HEK293T (cell line): Measurements from ENCODE around the gene PDXK.

ENCODE experiments used
- CTCF ChIA-PET: fragments of 350-600 bp; formaldehyde crosslinking; extraction: SDS; loops from one replicate; lab custom pipeline; 2021; ENCODE audit warnings: antibody characterized with exemption, inconsistent platforms; lab: Yijun Ruan, JAX
- POLR2A ChIA-PET: fragments of 350-600 bp; formaldehyde crosslinking; extraction: SDS; loops from one replicate; lab custom pipeline; 2020; ENCODE audit warnings: antibody characterized with exemption, inconsistent platforms; lab: Yijun Ruan, JAX
- DNase-seq: peaks from one replicate; pipeline ENCODE4 v3.0.0; 2012; ENCODE audit warnings: mixed read lengths; ENCODE audit errors: extremely low spot score
- ARNT ChIP-seq: fragments of 450-650 bp; IDR thresholded peaks from 2 replicates; pipeline ENCODE4 v1.6.1; 2017; ENCODE audit warnings: mild to moderate bottlenecking
- BHLHE40 ChIP-seq: fragments of 450-650 bp; IDR thresholded peaks from 2 replicates; pipeline ENCODE4 v1.6.1; 2016; ENCODE audit warnings: mild to moderate bottlenecking, moderate library complexity, borderline replicate concordance
- CTBP1 ChIP-seq: fragments of 450-650 bp; IDR thresholded peaks from 2 replicates; pipeline ENCODE4 v1.6.1; 2016; ENCODE audit warnings: borderline replicate concordance
- ELF4 ChIP-seq: fragments of 450-650 bp; IDR thresholded peaks from 2 replicates; pipeline ENCODE4 v1.6.1; 2017; ENCODE audit warnings: antibody characterized with exemption
- FOXA1 ChIP-seq: fragments of 450-650 bp; IDR thresholded peaks from 2 replicates; pipeline ENCODE4 v1.6.1; 2016; ENCODE audit warnings: mild to moderate bottlenecking
- FOXK2 ChIP-seq: fragments of 450-650 bp; IDR thresholded peaks from 2 replicates; pipeline ENCODE4 v1.6.1; 2016; ENCODE audit warnings: mild to moderate bottlenecking
- FOXM1 ChIP-seq: fragments of 450-650 bp; IDR thresholded peaks from 2 replicates; pipeline ENCODE4 v1.6.1; 2017; ENCODE audit warnings: mild to moderate bottlenecking, borderline replicate concordance
- HDGF ChIP-seq: fragments of 450-650 bp; IDR thresholded peaks from 2 replicates; pipeline ENCODE4 v1.6.1; 2017; ENCODE audit warnings: antibody characterized with exemption, borderline replicate concordance
- L3MBTL2 ChIP-seq: fragments of 450-650 bp; conservative IDR thresholded peaks from 2 replicates; pipeline ENCODE4 v1.6.1; 2016; ENCODE audit warnings: mild to moderate bottlenecking
- LEF1 ChIP-seq: fragments of 450-650 bp; IDR thresholded peaks from 2 replicates; pipeline ENCODE4 v1.6.1; 2017; ENCODE audit warnings: mild to moderate bottlenecking, borderline replicate concordance
- NFRKB ChIP-seq: fragments of 450-650 bp; IDR thresholded peaks from 2 replicates; pipeline ENCODE4 v1.6.1; 2016; ENCODE audit warnings: mild to moderate bottlenecking, moderate library complexity
- SP1 ChIP-seq: fragments of 450-650 bp; IDR thresholded peaks from 2 replicates; pipeline ENCODE4 v1.6.1; 2017
- SUZ12 ChIP-seq: fragments of 450-650 bp; IDR thresholded peaks from 2 replicates; pipeline ENCODE4 v1.6.1; 2016; ENCODE audit warnings: mild to moderate bottlenecking
- TARDBP ChIP-seq: fragments of 450-650 bp; IDR thresholded peaks from 2 replicates; pipeline ENCODE4 v1.6.1; 2016
- ZNF384 ChIP-seq: fragments of 450-650 bp; IDR thresholded peaks from 2 replicates; pipeline ENCODE4 v1.6.1; 2016
- TF ChIP-seq, protein P1 (sequence below): fragments of 450-650 bp; IDR thresholded peaks from 2 replicates; pipeline ENCODE4 v1.6.1; 2016

The PDXK gene

DNA sequence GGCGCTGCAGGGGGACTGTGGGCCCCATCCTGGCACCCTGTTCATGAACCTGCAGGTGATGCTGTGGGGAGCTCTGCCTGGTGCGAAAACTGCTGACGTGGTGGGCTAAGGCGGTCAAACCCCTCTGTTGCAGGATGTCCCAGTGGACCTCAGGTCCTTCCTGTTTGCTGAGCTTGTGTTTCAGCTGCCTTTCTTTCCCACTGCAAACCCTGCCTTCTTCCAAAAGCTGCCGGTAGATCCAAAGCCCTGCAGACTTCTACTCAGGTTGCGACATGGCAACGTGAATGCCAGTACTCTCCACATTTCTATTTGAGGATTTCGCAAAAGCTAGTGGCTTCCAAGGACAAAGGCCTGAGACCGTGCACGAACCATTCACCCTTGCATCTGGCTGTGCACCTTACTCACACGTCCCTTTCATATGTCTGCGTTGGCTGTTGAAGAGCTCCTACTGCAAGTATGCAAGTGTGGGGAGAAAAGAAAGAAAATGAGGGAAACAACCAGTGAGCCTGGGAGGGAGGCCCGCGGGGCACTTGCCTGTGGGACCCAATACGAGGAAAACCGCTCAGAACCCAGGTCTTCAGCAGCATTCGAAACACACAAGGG, 64.3 kb downstream of the PDXK start:
- CTCF ChIA-PET = no interaction called here

DNA sequence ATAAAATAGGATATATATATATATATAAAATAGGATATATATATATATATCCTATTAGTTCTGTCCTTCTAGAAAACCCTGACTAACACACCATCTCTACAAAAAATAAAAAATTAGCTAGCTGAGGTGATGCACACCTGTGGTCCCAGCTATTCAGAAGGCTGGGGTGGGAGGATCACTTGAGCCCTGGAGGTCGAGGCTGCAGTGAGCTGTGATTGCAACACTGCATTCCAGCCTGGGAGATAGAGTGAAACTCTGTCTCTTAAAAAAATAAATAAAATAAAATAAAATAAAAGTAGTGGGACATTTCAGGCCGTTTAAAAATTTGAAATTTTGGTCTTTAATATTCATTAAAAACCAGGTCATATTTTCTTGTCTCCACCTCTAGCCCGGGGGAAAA, 66.2 kb downstream of the PDXK start:
- no peak for TF ChIP-seq FOXK2
- CTCF ChIA-PET = no interaction called here
- no peak for DNase-seq
- POLR2A ChIA-PET = no interaction called here

More for the DNA sequence above, 64.3 kb downstream of the PDXK start:
- POLR2A ChIA-PET = interaction anchor here (1.1 kb wide), 1 partner anchor 14 kb away, joined by 3 read pairs; no protein-coding TSS in a partner anchor
- no peak for DNase-seq
- TF ChIP-seq LEF1 (no peak), ELF4 (no peak), HDGF (no peak), CTBP1 (no peak), ZNF384 (no peak), TARDBP (no peak), BHLHE40 (no peak), L3MBTL2 (no peak), FOXK2 (no peak), NFRKB (no peak), SUZ12 (no peak), FOXM1 (no peak)
- TF ChIP-seq, protein P1, sequence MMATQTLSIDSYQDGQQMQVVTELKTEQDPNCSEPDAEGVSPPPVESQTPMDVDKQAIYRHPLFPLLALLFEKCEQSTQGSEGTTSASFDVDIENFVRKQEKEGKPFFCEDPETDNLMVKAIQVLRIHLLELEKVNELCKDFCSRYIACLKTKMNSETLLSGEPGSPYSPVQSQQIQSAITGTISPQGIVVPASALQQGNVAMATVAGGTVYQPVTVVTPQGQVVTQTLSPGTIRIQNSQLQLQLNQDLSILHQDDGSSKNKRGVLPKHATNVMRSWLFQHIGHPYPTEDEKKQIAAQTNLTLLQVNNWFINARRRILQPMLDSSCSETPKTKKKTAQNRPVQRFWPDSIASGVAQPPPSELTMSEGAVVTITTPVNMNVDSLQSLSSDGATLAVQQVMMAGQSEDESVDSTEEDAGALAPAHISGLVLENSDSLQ = no peak

DNA sequence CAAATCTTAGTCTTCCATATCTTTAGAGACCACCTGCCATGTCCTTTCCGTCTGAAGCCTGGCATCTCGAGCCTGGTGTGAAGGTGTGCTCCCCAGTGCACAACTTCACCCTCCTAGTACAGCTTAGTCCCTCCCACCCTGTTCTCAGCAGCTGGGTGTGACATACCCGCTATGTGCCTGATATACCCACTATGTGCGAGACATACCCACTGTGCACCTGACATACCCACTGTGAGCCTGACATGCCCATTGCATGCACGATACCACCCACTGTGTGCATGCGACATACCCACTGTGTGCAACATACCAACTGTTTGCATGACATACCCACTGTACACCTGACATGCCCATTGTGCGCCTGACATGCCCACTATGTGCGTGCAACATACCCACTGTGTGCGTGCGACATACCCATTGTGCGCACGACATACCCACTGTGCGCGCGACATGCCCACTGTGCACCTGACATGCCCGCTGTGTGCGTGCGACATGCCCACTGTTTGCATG, 67.4 kb downstream of the PDXK start:
- ChIA-PET POLR2A (no interaction called here), CTCF (no interaction called here)
- no peak for TF ChIP-seq L3MBTL2
- no peak for TF ChIP-seq SUZ12
- TF ChIP-seq FOXM1 = no peak
- no peak for TF ChIP-seq CTBP1
- TF ChIP-seq FOXK2 = no peak
- TF ChIP-seq ELF4 = no peak
- no peak for TF ChIP-seq ZNF384
- no peak for TF ChIP-seq SP1
- no peak for TF ChIP-seq TARDBP
- no peak for TF ChIP-seq BHLHE40
- no peak for TF ChIP-seq FOXA1
- DNase-seq = no peak

DNA sequence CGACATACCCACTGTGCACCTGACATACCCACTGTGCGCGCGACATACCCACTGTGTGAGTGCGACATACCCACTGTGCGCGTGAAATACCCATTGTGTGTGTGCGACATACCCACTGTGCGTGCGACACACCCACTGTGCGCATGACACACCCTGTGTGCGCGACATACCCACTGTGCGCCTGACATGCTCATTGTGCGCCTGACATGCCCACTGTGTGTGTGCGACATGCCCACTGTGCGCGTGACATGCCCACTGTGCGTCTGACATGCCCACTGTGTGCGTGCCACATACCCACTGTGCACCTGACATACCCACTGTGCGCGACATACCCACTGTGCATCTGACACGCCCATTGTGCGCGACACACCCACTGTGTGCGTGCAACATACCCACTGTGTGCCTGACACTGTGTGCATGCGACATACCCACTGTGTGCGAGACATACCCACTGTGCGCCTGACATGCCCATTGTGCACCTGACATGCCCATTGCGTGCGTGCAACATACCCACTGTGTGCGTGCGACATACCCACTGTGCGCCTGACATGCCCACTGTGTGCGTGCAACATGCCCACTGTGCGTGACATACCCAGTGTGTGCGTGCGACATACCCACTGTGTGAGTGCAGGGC, 68.0 kb downstream of the PDXK start:
- ChIA-PET POLR2A (no interaction called here), CTCF (no interaction called here)
- TF ChIP-seq ZNF384 = no peak
- TF ChIP-seq SUZ12 = no peak
- no peak for TF ChIP-seq FOXK2
- no peak for TF ChIP-seq NFRKB
- no peak for TF ChIP-seq FOXA1
- TF ChIP-seq HDGF = no peak
- TF ChIP-seq LEF1 = no peak
- TF ChIP-seq TARDBP = no peak
- TF ChIP-seq ELF4 = no peak
- no peak for TF ChIP-seq ARNT
- TF ChIP-seq, protein P1 = no peak
- TF ChIP-seq CTBP1 = no peak
- no peak for DNase-seq

DNA sequence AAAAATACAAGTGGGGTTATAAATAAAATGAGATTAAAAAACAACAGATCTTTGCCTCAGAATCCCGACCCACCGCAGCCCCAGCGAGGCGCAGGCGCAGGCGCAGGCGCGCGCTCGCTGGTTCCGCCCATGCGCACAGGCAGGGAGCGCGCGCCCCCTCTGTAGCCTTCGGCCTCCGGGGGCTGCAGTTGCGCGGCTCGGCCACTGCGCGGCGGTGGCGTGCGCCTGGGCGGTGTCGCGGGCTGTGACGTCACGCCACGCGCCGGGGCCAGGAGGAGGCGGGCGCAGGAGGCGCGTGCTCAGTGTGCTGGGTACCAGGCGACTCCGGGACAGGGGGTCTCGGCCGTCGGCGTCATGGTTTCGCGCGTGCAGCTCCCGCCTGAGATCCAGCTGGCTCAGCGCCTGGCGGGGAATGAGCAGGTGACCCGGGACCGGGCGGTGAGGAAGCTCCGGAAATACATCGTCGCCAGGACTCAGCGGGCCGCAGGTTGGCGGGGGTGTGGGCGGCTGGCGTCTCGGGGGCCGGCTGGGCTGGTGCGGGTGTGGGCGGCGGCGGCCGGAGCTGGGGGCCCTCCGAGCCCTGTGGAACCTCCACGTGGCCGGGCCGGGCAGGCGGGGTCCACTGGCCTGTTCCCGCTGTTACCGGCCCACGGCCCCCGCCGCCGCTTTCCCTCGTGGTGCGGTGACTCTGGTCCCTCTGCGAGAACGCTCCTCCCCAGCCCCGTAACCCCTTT, 70.5 kb downstream of the PDXK start, which contains the start of gene RRP1:
Gene RRP1, plus strand, starts transcription at position 302 of the 734 bp plus-strand sequence. Its CDS starts 53 bp downstream, at position 355.
- TF ChIP-seq LEF1 (peak; percentile 78; the same call in 1 of the 2 replicates), ARNT (peak; percentile 88), L3MBTL2 (peak; percentile 68), FOXA1 (no peak)
- ChIA-PET CTCF (interaction anchor here (0.6 to 2.8 kb wide), 6 partner anchors 18 to 280 kb away, joined by 3 to 12 read pairs (median 3); no protein-coding TSS in a partner anchor), POLR2A (interaction anchor here (0.8 to 2.2 kb wide), 12 partner anchors 9 to 192 kb away, joined by 3 to 14 read pairs (median 3); no protein-coding TSS in a partner anchor)
- peak; percentile 100 for DNase-seq

DNA sequence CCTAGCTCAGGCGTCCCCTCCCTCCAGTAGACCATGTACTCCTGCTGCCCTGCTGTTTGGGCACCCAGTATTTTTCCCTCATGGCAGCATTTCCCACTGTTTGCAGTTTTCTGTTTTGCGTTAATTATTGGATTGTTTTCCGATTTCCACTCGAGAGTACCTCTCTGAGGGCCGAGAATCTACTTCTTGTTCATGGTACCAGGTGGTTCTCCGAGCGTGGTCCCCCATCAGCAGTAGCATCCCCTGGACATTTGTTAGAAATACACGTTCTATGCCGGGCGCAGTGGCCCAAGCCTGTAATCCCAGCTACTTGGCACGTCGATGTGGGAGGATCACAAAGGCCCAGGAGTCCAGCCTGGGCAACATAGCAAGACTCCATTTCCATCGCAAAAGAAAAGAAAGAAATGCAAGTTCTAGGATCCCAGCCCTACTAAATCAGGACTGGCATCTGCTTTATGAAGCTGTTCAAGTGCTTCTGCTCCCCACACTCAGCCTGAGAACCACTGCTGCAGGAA, 71.1 kb downstream of the PDXK start:
- no peak for DNase-seq
- ChIA-PET CTCF (interaction anchor here (0.6 to 2.8 kb wide), 5 partner anchors 18 to 279 kb away, joined by 3 to 12 read pairs (median 3); no protein-coding TSS in a partner anchor), POLR2A (interaction anchor here (0.6 to 2.2 kb wide), 9 partner anchors 10 to 191 kb away, joined by 3 to 14 read pairs (median 3); no protein-coding TSS in a partner anchor)
- TF ChIP-seq FOXK2 = no peak
- no peak for TF ChIP-seq HDGF
